ENCODE results near the gene CPNE1.

CPNE1 gene

DNA sequence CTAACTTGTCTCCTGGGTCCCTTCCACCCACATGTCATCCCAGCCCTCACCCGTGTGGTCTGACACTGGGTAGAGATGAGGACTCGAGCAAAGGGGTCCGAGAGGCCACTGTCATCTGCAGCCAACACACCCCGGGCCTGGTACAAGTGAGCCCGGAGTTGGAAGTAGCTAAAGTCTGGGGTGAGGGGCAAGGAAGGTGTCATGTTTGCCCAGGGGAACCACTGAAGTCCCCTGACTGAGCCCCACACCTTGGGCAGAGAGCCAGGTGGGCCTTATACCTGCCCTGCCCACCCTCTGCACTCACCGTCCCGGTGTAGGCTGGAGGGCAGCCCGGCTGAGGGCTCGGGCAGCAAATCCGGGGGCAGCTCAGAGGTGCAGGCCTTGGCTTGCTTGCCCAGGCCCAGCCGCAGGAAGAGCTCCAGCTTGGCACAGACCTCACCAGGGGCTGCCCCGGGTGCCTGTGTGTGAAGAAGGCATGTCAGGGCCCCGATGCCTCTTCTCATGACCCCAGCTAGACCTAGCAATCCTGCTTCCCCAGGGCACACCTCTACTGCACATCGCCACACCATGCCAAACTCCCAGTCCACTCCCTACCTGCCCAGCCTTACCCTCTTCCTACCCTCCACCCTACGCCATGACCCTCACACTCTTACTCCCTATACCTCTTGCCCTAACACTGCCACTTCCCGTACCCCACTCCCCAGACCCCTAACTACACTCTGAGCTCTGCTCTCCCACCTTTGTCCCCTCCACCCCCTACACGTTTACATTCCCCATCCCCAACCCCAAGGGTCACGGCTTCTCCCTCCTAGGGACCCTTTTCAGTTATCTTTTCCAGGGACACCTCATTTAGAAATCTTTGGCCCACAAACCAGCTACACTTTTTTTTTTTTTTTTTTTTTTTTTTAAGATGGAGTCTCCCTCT is 80.8 kb downstream of the CPNE1 start:
- DNase-seq (ENCODE audit: low read depth in 1 of 2, low spot score in 1 of 2): no peak
- TF ChIP-seq GABPA (IDR thresholded peaks at IDR 0.05; ENCODE audit: low read depth) (no peak), SPI1 (IDR thresholded peaks at IDR 0.05; ENCODE audit: borderline replicate concordance, low read depth) (no peak), POLR2AphosphoS5 (IDR thresholded peaks at IDR 0.05; ENCODE audit: low read depth) (no peak)
- TF ChIP-seq, protein P1, sequence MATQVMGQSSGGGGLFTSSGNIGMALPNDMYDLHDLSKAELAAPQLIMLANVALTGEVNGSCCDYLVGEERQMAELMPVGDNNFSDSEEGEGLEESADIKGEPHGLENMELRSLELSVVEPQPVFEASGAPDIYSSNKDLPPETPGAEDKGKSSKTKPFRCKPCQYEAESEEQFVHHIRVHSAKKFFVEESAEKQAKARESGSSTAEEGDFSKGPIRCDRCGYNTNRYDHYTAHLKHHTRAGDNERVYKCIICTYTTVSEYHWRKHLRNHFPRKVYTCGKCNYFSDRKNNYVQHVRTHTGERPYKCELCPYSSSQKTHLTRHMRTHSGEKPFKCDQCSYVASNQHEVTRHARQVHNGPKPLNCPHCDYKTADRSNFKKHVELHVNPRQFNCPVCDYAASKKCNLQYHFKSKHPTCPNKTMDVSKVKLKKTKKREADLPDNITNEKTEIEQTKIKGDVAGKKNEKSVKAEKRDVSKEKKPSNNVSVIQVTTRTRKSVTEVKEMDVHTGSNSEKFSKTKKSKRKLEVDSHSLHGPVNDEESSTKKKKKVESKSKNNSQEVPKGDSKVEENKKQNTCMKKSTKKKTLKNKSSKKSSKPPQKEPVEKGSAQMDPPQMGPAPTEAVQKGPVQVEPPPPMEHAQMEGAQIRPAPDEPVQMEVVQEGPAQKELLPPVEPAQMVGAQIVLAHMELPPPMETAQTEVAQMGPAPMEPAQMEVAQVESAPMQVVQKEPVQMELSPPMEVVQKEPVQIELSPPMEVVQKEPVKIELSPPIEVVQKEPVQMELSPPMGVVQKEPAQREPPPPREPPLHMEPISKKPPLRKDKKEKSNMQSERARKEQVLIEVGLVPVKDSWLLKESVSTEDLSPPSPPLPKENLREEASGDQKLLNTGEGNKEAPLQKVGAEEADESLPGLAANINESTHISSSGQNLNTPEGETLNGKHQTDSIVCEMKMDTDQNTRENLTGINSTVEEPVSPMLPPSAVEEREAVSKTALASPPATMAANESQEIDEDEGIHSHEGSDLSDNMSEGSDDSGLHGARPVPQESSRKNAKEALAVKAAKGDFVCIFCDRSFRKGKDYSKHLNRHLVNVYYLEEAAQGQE (IDR thresholded peaks at IDR 0.05; ENCODE audit: insufficient replicate concordance, low read depth): no peak
- TF ChIP-seq, protein P2, sequence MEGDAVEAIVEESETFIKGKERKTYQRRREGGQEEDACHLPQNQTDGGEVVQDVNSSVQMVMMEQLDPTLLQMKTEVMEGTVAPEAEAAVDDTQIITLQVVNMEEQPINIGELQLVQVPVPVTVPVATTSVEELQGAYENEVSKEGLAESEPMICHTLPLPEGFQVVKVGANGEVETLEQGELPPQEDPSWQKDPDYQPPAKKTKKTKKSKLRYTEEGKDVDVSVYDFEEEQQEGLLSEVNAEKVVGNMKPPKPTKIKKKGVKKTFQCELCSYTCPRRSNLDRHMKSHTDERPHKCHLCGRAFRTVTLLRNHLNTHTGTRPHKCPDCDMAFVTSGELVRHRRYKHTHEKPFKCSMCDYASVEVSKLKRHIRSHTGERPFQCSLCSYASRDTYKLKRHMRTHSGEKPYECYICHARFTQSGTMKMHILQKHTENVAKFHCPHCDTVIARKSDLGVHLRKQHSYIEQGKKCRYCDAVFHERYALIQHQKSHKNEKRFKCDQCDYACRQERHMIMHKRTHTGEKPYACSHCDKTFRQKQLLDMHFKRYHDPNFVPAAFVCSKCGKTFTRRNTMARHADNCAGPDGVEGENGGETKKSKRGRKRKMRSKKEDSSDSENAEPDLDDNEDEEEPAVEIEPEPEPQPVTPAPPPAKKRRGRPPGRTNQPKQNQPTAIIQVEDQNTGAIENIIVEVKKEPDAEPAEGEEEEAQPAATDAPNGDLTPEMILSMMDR (IDR thresholded peaks at IDR 0.05; ENCODE audit: insufficient read depth, low read length): no peak
- Histone ChIP-seq H3K27ac (replicated peaks) (no peak overlapping the region), H3K27me3 (ENCODE audit: insufficient read depth, poor library complexity, severe bottlenecking) (no peaks in the 10 kb centered on the region), H3K4me3 (replicated peaks; ENCODE audit: insufficient read depth, low read length) (no peak overlapping the region)

DNA sequence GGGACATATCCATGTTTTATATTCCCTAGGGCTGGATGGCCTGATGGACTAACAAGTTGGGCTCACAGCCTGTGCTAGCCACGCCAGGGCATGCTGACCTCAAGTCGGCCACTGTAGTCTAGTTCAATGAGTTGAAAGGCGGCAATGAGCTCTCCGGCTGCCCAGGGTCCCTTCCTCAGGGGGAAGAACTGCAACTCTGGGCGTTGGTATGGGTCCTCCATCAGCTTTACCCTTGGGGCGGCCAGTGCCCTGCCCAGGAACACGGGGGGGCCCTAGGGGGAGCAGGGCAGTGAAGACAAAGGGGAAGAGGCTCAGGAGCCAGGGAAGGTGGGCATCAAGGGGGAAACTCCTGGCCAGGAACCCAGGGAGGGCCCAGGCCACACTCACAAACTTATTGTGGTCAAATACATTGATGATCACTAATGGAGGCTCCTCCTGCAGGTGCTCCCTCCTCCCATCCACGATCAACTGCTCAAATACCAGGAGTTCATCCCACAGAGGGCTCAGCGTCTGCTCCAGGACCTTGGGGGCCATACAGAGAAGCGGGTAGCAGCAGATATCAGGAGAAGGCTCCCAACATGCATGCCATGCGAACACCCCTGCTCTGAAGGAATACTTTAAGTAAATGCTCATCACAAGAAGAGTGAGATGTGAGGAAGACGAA is 81.8 kb downstream of the CPNE1 start:
- TF ChIP-seq GABPA (IDR thresholded peaks at IDR 0.05; ENCODE audit: low read depth) (no peak), SPI1 (IDR thresholded peaks at IDR 0.05; ENCODE audit: borderline replicate concordance, low read depth) (no peak), POLR2AphosphoS5 (IDR thresholded peaks at IDR 0.05; ENCODE audit: low read depth) (no peak)
- TF ChIP-seq, protein P1 (IDR thresholded peaks at IDR 0.05; ENCODE audit: insufficient replicate concordance, low read depth): no peak
- TF ChIP-seq, protein P2 (IDR thresholded peaks at IDR 0.05; ENCODE audit: insufficient read depth, low read length): no peak
- Histone ChIP-seq H3K4me3 (replicated peaks; ENCODE audit: insufficient read depth, low read length) (no peak overlapping the region), H3K27ac (replicated peaks) (no peak overlapping the region), H3K27me3 (ENCODE audit: insufficient read depth, poor library complexity, severe bottlenecking) (no peaks in the 10 kb centered on the region)
- no peak for DNase-seq (ENCODE audit: low read depth in 1 of 2, low spot score in 1 of 2)

DNA sequence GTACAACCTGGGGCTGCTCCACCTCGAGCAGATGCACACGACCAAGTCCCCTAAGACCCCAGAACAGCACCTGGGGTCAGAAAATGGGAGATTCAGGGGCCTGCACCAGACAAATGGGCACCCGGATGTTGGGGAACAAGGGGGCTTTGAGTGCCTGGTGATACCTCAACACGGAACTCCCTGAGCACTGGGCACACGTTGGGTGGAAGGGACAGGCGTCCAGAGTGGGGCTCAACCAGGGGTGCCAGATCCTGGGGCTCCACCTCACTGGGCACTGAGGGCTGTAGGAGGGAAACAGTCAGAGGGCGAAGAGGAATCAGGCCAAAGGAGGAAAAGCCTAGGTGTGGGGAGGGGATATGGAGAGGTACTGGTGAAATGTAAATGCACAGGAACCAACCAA is 82.6 kb downstream of the CPNE1 start:
- TF ChIP-seq GABPA (IDR thresholded peaks at IDR 0.05; ENCODE audit: low read depth): no peak
- TF ChIP-seq POLR2AphosphoS5 (IDR thresholded peaks at IDR 0.05; ENCODE audit: low read depth): no peak
- TF ChIP-seq, protein P2 (IDR thresholded peaks at IDR 0.05; ENCODE audit: insufficient read depth, low read length): no peak
- TF ChIP-seq SPI1 (IDR thresholded peaks at IDR 0.05; ENCODE audit: borderline replicate concordance, low read depth): no peak
- TF ChIP-seq, protein P1 (IDR thresholded peaks at IDR 0.05; ENCODE audit: insufficient replicate concordance, low read depth): no peak
- Histone ChIP-seq H3K27ac (replicated peaks) (no peak overlapping the region), H3K4me3 (replicated peaks; ENCODE audit: insufficient read depth, low read length) (no peak overlapping the region), H3K27me3 (ENCODE audit: insufficient read depth, poor library complexity, severe bottlenecking) (no peaks in the 10 kb centered on the region)
- DNase-seq (ENCODE audit: low read depth in 1 of 2, low spot score in 1 of 2): no peak

Data from HL-60 (cell line).